D341Med (cell line): ENCODE measurements around the gene GPR75.
"Not testable (repeated sequence)": the region's sequence is repeated elsewhere in the genome, so short reads cannot be mapped to it uniquely, and the experiment has no call there.

Experiments
- DNase-seq: peaks from one replicate; pipeline ENCODE4 v3.0.0; 2012; ENCODE audit warnings: low spot score

GPR75 gene

GRCh38 chr2:53852532-53852931 is 7.2 kb downstream of the GPR75 start:
- no peak for DNase-seq

- not testable (repeated sequence) for DNase-seq
Observed at GRCh38 chr2:53851052-53851757, 8.6 kb downstream of the GPR75 start.

- DNase-seq = no peak
Observed at GRCh38 chr2:53848062-53848461, 11.7 kb downstream of the GPR75 start.

- no peak for DNase-seq
Observed at GRCh38 chr2:53843595-53843994, 16.2 kb downstream of the GPR75 start.

GRCh38 chr2:53842891-53843290 is 16.9 kb downstream of the GPR75 start:
- DNase-seq = no peak

- DNase-seq = not testable (repeated sequence)
Observed at GRCh38 chr2:53841651-53842050, 18.1 kb downstream of the GPR75 start.

- no peak for DNase-seq
Observed at GRCh38 chr2:53840580-53840979, 19.2 kb downstream of the GPR75 start.

- DNase-seq = not testable (repeated sequence)
Observed at GRCh38 chr2:53829980-53830290, 29.8 kb downstream of the GPR75 start.

GRCh38 chr2:53829273-53829979 is 30.3 kb downstream of the GPR75 start:
- no peak for DNase-seq

- DNase-seq = no peak
Observed at GRCh38 chr2:53828331-53828730, 31.4 kb downstream of the GPR75 start.

- no peak for DNase-seq
Observed at GRCh38 chr2:53827398-53828175, 32.2 kb downstream of the GPR75 start.

- DNase-seq = no peak
Observed at GRCh38 chr2:53826587-53827397, 33.0 kb downstream of the GPR75 start.

- DNase-seq = no peak
Observed at GRCh38 chr2:53826030-53826410, 33.7 kb downstream of the GPR75 start.

GRCh38 chr2:53823639-53824038 is 36.1 kb downstream of the GPR75 start:
- not testable (repeated sequence) for DNase-seq

GRCh38 chr2:53821810-53822209 is 38.0 kb downstream of the GPR75 start:
- no peak for DNase-seq

GRCh38 chr2:53820711-53821110 is 39.1 kb downstream of the GPR75 start:
- no peak for DNase-seq

- no peak for DNase-seq
Observed at GRCh38 chr2:53820048-53820447, 39.7 kb downstream of the GPR75 start.

GRCh38 chr2:53819634-53820033 is 40.1 kb downstream of the GPR75 start:
- DNase-seq = no peak

GRCh38 chr2:53818854-53819435 is 40.8 kb downstream of the GPR75 start:
- no peak for DNase-seq

- DNase-seq = no peak
Observed at GRCh38 chr2:53813151-53813550, 46.6 kb downstream of the GPR75 start.

- no peak for DNase-seq
Observed at GRCh38 chr2:53811601-53812000, 48.2 kb downstream of the GPR75 start.
